GM12864 (cell line): ENCODE measurements around the gene KLF7.

Source experiments
- DNase-seq: peaks from one replicate; pipeline ENCODE4 v3.0.0-alpha.2; 2011; ENCODE audit warnings: low read depth
- H3K4me3 ChIP-seq: 2 replicates; pipeline ENCODE4 v1.5.1; 2011; ENCODE audit warnings: mild to moderate bottlenecking, low read depth, low read length, control low read depth
- TF ChIP-seq, protein P1 (sequence below): IDR thresholded peaks from 2 replicates; pipeline ENCODE4 v1.5.1; 2011; ENCODE audit warnings: low read depth, mild to moderate bottlenecking, moderate library complexity, low read length, control low read depth, inconsistent platforms; ENCODE audit errors: missing control alignments

Gene KLF7

GRCh38 chr2:207119048-207119447 lies 46.7 kb downstream of the KLF7 start:
- DNase-seq = no peak
- TF ChIP-seq, protein P1, sequence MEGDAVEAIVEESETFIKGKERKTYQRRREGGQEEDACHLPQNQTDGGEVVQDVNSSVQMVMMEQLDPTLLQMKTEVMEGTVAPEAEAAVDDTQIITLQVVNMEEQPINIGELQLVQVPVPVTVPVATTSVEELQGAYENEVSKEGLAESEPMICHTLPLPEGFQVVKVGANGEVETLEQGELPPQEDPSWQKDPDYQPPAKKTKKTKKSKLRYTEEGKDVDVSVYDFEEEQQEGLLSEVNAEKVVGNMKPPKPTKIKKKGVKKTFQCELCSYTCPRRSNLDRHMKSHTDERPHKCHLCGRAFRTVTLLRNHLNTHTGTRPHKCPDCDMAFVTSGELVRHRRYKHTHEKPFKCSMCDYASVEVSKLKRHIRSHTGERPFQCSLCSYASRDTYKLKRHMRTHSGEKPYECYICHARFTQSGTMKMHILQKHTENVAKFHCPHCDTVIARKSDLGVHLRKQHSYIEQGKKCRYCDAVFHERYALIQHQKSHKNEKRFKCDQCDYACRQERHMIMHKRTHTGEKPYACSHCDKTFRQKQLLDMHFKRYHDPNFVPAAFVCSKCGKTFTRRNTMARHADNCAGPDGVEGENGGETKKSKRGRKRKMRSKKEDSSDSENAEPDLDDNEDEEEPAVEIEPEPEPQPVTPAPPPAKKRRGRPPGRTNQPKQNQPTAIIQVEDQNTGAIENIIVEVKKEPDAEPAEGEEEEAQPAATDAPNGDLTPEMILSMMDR = no peak
- H3K4me3 ChIP-seq = no peak overlapping the region

DNA sequence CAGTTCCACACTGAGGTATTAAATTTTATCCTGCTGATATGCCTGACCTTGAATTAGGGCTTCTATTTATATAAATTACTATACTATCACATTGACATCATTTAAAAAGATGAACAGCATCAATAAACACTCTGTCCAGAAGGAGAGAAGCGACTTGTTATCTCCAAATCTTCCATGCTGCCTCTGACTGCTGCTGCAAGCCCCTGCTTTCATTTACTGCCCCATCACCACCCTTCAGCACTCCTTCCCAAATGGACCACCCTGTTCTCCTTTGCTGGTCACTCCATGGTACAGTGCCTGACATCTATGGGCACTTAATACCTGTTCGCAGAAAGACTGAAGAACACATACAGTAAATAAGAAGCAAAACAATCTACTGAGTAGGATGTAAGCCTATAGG lies 48.1 kb downstream of the KLF7 start:
- TF ChIP-seq, protein P1 = no peak
- H3K4me3 ChIP-seq = no peak overlapping the region
- no peak for DNase-seq

GRCh38 chr2:207115715-207116364 lies 49.9 kb downstream of the KLF7 start:
- TF ChIP-seq, protein P1 = no peak
- H3K4me3 ChIP-seq = no peak overlapping the region
- DNase-seq = no peak

- TF ChIP-seq, protein P1 = no peak
These were observed 52.3 kb downstream of the KLF7 start for GRCh38 chr2:207113414-207113813.

GRCh38 chr2:207112785-207113184 lies 53.0 kb downstream of the KLF7 start:
- no peak for DNase-seq
- TF ChIP-seq, protein P1 = no peak

More at GRCh38 chr2:207113414-207113813, 52.3 kb downstream of the KLF7 start:
- no peak for DNase-seq
- H3K4me3 ChIP-seq = no peak overlapping the region

DNA sequence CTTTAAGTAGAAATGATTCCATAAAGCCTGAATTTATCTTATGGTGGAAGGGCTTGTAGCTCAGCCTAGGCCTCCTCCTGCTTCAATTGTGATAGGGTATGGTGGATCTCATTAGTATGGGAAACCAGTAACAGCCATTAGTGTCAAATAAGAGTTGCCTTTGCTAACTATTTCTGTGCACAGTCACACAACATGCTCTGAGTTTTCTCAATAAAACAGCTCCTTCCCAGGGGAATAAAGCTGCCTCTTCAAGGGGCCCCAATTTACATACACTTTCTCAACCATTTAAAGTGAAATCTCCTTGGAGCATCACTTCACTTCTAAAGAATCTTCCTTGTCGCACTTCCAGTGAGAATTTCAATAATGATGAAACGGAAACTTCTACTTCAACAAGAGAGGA lies 53.4 kb downstream of the KLF7 start:
- TF ChIP-seq, protein P1 = no peak
- H3K4me3 ChIP-seq = no peak overlapping the region
- DNase-seq = no peak

More at GRCh38 chr2:207112785-207113184, 53.0 kb downstream of the KLF7 start:
- no peak overlapping the region for H3K4me3 ChIP-seq

DNA sequence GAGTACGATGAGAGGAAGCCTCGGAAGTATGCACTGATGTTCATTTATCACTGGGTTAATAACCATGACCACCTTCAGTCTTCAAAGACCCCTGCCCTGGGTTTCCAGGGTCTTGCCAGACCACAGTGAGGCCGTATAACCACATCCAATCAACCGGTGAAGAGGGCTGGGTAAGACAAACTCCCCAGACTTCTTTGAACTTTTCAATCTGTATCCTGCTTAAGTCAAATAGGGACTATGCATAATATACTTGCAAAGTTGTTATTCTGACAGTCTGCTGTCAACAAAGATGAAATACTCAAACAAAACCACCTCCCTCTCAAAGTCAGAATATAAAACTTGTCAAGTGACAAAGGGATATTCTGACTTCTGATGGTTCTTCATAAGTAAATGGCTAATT lies 54.0 kb downstream of the KLF7 start:
- DNase-seq = no peak
- H3K4me3 ChIP-seq = no peak overlapping the region
- TF ChIP-seq, protein P1 = no peak
